ENCODE data around the gene SMC3. TPM values are rescaled to one million over a fixed set of nuclear protein-coding genes. Genes with fewer than 3 reads are reported as not detected.
A peak's percentile ranks its signal among the peaks of the same experiment; 100 is the strongest.

SMC3 gene
- total RNA-seq, 2 experiments from 2014 or later: 76.8 to 83.5 TPM

- intact Hi-C loops (cut with DNase I, micrococcal nuclease): loop anchor here (5.0 to 10.0 kb wide), 6 partner anchors 110 to 1532 kb away; no protein-coding TSS in a partner anchor
- DNase-seq (no peak), ATAC-seq (no peak)
- Mint-ChIP-seq H3K27me3 (no peaks in the 10 kb centered on the region), H3K36me3 (ENCODE audit: low read depth) (no peaks in the 10 kb centered on the region), H3K4me1 (peaks cover 54% of the 10 kb centered on the region), H3K9me3 (ENCODE audit: low read depth) (no peaks in the 10 kb centered on the region), H3K27ac (no peak overlapping the region), H3K4me3 (no peak overlapping the region)
- ChIA-PET CTCF (interaction anchor here (2.0 to 3.6 kb wide), 3 partner anchors 12 to 59 kb away, joined by 7 to 33 read pairs (median 10); no protein-coding TSS in a partner anchor), POLR2A (no interaction called here)
These were observed 45.1 kb downstream of the SMC3 start for GRCh38 chr10:110612629-110613028.

GRCh38 chr10:110613341-110613995, 46.0 kb downstream of the SMC3 start:
- Mint-ChIP-seq H3K27me3 (no peaks in the 10 kb centered on the region), H3K36me3 (ENCODE audit: low read depth) (no peaks in the 10 kb centered on the region), H3K27ac (peak overlapping the region; percentile 29), H3K9me3 (ENCODE audit: low read depth) (no peaks in the 10 kb centered on the region), H3K4me3 (no peak overlapping the region), H3K4me1 (peaks cover 62% of the 10 kb centered on the region)
- intact Hi-C loops (cut with DNase I, micrococcal nuclease): loop anchor here (5.0 to 10.0 kb wide), 6 partner anchors 109 to 1531 kb away; no protein-coding TSS in a partner anchor
- DNase-seq (peak; percentile 68), ATAC-seq (peak; percentile 72)
- ChIA-PET POLR2A (interaction anchor here (0.7 kb wide), 1 partner anchor 115 kb away, joined by 4 read pairs; no protein-coding TSS in a partner anchor), CTCF (interaction anchor here (0.6 to 3.6 kb wide), 6 partner anchors 12 to 307 kb away, joined by 4 to 33 read pairs (median 6); no protein-coding TSS in a partner anchor)

DNA sequence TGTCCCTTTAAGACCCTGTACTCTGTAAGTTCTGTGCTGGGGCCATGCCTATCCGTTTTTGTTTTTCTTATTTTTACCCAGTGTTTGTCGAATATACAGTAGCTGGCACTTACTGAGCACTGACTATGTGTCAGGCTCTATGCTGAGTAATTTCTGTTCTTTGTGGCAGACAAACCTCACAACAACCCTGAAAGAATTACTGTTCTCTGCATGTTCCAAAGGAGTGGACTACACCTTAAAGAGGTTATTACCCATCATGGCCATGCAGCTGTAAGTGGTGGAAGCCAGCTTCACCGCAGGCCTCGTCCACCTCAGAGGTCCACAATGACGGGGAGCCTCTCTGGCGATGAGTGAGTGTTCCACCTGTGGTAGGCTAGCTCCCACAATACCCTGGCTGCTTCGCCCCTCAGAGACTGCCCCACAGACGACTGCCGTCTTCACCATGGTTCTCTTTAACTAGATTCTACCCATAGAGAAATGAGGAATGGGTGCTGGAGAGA, 46.6 kb downstream of the SMC3 start:
- ATAC-seq (peak; percentile 47), DNase-seq (peak; percentile 38)
- Mint-ChIP-seq H3K4me1 (peaks cover 68% of the 10 kb centered on the region), H3K9me3 (ENCODE audit: low read depth) (no peaks in the 10 kb centered on the region), H3K4me3 (no peak overlapping the region), H3K27ac (no peak overlapping the region), H3K36me3 (ENCODE audit: low read depth) (no peaks in the 10 kb centered on the region), H3K27me3 (no peaks in the 10 kb centered on the region)
- intact Hi-C loops (cut with DNase I, micrococcal nuclease): loop anchor here (2.0 to 10.0 kb wide), 7 partner anchors 31 to 1531 kb away; partner anchors contain the start of gene RBM20 (in 1 of the 2)
- POLR2A ChIA-PET: interaction anchor here (0.7 kb wide), 1 partner anchor 116 kb away, joined by 4 read pairs; no protein-coding TSS in a partner anchor
- CTCF ChIA-PET: interaction anchor here (0.6 to 1.7 kb wide), 4 partner anchors 9 to 307 kb away, joined by 3 to 5 read pairs (median 4); no protein-coding TSS in a partner anchor

DNA sequence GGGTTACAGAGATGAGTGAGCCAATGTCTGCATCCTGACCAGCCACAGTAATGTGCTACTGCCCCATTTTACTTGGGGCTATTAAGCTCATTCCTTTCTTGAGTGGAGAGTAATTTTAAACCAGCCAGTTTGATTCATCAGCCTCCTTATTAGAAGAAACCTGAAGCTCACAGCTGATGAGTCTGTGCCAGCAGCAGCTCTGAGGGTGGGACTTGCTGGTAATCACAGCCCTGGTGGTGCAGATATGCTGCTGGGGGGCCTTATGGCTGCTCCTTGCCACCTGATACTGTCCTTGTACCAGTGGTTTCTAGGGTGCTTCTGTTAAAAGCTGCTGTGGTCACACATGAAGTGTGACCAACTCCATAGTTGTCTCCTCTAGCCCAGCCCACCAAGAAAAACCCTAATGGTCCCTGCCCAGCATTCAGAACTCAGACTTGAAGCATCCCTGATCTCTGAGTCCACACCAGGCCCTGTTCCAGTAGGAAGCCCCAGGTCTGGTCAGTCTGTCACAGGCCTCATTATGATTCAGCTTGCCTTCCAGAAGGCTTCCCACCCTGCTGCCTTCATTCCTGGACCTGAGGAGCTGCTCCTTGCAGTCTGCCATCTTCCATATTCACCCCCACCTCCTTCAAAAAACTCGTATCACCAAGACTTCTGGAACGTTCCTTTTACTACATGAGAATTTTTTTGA, 47.7 kb downstream of the SMC3 start:
- no peak for ATAC-seq
- no peaks in the 10 kb centered on the region for H3K9me3 Mint-ChIP-seq (ENCODE audit: low read depth)
- peaks cover 73% of the 10 kb centered on the region for H3K4me1 Mint-ChIP-seq
- no peaks in the 10 kb centered on the region for H3K36me3 Mint-ChIP-seq (ENCODE audit: low read depth)
- ChIA-PET POLR2A (no interaction called here), CTCF (interaction anchor here (0.7 to 1.6 kb wide), 6 partner anchors 10 to 310 kb away, joined by 3 to 4 read pairs (median 3); partner anchors contain the start of gene SMNDC1)
- no peak for DNase-seq
- intact Hi-C loops (cut with DNase I, micrococcal nuclease): loop anchor here (2.0 to 10.0 kb wide), 4 partner anchors 30 to 1530 kb away; partner anchors contain the start of gene RBM20 (in 1 of the 2)
- no peak overlapping the region for H3K4me3 Mint-ChIP-seq
- no peaks in the 10 kb centered on the region for H3K27me3 Mint-ChIP-seq
- no peak overlapping the region for H3K27ac Mint-ChIP-seq

GRCh38 chr10:110616493-110617033, 49.1 kb downstream of the SMC3 start:
- POLR2A ChIA-PET: no interaction called here
- peaks cover 69% of the 10 kb centered on the region for H3K4me1 Mint-ChIP-seq

DNA sequence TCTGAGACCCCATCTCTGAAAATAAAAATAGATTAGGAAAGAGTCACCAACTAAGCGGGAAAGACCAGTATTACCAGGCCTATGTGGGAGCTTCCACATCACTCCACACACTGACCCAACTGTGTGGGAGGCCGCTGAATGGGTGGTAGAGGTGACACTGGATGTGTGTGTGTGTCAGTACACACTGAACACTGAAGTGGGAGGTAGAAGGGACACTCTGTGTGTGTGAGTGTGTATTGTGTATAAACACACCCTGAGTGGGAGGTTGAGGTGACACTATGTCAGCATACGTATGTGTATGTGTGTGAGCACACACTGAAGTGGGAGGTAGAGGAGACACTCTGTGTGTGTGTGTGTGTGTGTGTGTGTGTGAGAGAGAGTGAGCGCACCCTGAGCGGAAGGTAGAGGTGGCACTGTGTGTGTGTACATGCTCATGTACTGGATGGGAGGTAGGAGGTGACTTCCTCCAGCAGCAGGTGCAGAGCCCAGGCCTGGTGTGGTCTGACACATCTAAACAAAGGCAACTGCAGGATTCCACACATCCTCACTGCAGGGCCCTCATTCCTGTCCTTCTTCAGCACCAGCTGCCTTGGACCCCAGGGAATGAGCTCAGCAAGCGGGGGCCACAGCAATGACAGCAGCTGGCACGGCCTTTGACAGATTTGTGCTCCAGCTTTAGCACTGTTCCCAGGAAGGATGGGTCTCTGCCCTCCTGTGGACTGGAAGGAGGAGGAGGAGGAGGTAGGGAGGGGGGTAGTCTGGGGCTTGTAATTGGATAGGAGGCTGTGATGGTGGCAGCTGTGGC, 50.1 kb downstream of the SMC3 start:
- CTCF ChIA-PET: interaction anchor here (0.6 to 4.6 kb wide), 7 partner anchors 24 to 410 kb away, joined by 3 to 29 read pairs (median 3); partner anchors contain the start of gene SMNDC1
- ATAC-seq (peak; percentile 45), DNase-seq (peak; percentile 57)
- intact Hi-C loops (cut with DNase I, micrococcal nuclease): loop anchor here (2.0 to 10.0 kb wide), 4 partner anchors 25 to 1527 kb away; no protein-coding TSS in a partner anchor
- H3K4me1 Mint-ChIP-seq: peaks cover 60% of the 10 kb centered on the region
- H3K27ac Mint-ChIP-seq: peak overlapping the region; percentile 74
- peaks cover 2% of the 10 kb centered on the region for H3K9me3 Mint-ChIP-seq (ENCODE audit: low read depth)
- no peak overlapping the region for H3K4me3 Mint-ChIP-seq
- H3K36me3 Mint-ChIP-seq (ENCODE audit: low read depth): no peaks in the 10 kb centered on the region
- POLR2A ChIA-PET: interaction anchor here (0.5 to 0.6 kb wide), 2 partner anchors 227 to 1100 kb away, joined by 3 to 4 read pairs; no protein-coding TSS in a partner anchor
- no peaks in the 10 kb centered on the region for H3K27me3 Mint-ChIP-seq

More at GRCh38 chr10:110616493-110617033, 49.1 kb downstream of the SMC3 start:
- intact Hi-C loops (cut with DNase I, micrococcal nuclease): loop anchor here (2.0 to 10.0 kb wide), 4 partner anchors 26 to 1528 kb away; no protein-coding TSS in a partner anchor
- H3K27me3 Mint-ChIP-seq: no peaks in the 10 kb centered on the region
- DNase-seq (no peak), ATAC-seq (no peak)
- no peaks in the 10 kb centered on the region for H3K36me3 Mint-ChIP-seq (ENCODE audit: low read depth)
- no peak overlapping the region for H3K27ac Mint-ChIP-seq
- CTCF ChIA-PET: interaction anchor here (0.5 to 4.6 kb wide), 6 partner anchors 11 to 84 kb away, joined by 3 to 29 read pairs (median 4); partner anchors contain the start of gene RBM20
- no peak overlapping the region for H3K4me3 Mint-ChIP-seq
- peaks cover 1% of the 10 kb centered on the region for H3K9me3 Mint-ChIP-seq (ENCODE audit: low read depth)

GRCh38 chr10:110618230-110618610, 50.7 kb downstream of the SMC3 start:
- DNase-seq: peak; percentile 75
- ChIA-PET CTCF (interaction anchor here (0.6 to 4.6 kb wide), 8 partner anchors 8 to 410 kb away, joined by 3 to 29 read pairs (median 3); partner anchors contain the start of gene SMNDC1), POLR2A (interaction anchor here (0.5 kb wide), 1 partner anchor 226 kb away, joined by 4 read pairs; no protein-coding TSS in a partner anchor)
- peak overlapping the region; percentile 74 for H3K27ac Mint-ChIP-seq
- no peaks in the 10 kb centered on the region for H3K27me3 Mint-ChIP-seq
- intact Hi-C loops (cut with DNase I, micrococcal nuclease): loop anchor here (5.0 to 10.0 kb wide), 3 partner anchors 104 to 1527 kb away; no protein-coding TSS in a partner anchor
- no peaks in the 10 kb centered on the region for H3K36me3 Mint-ChIP-seq (ENCODE audit: low read depth)
- peak; percentile 60 for ATAC-seq
- no peak overlapping the region for H3K4me3 Mint-ChIP-seq
- H3K4me1 Mint-ChIP-seq: peaks cover 54% of the 10 kb centered on the region
- peaks cover 2% of the 10 kb centered on the region for H3K9me3 Mint-ChIP-seq (ENCODE audit: low read depth)

DNA sequence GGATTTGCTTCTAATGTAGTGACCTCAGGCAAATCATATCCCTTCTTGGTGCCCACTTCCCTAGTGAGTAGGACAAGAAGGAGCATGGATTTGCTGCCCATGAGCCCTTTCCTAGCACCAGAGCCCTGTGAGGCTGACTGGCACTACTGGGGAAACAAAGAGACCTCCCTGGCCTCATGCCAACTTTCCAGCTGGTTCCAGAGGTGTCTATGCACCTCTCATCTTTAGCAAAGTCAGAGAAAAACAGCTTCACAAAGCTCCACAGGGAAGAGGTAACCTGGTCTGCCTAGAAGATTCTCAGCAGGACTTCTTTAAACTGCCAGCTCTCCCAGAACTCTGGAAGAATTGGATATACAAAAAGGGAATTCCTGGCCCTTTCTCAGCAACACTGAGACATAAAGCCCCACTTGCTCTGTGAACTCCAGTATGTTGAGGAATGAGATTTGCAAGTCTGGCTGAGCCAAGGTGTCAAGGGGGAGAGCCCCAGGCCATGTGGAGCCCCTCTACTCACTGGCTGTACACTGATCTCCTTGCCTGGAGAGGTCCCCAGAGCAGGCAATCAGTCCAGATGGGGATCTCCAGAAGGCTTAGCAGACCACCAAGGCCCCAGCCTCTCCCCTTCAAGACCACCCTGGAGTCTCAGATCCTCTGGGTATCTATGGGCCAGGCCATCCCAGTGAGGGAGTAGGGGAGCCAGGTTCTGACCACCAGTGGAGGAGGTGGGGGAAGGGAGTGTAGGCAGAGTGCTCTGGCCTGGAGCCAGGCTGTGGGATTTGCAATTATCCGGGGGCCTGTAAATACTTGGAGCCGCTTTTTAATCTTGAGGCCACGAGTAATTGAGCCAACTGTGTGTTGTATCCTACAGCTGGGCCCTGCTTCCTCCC, 52.3 kb downstream of the SMC3 start:
- H3K4me3 Mint-ChIP-seq: no peak overlapping the region
- ATAC-seq: no peak
- ChIA-PET CTCF (interaction anchor here (1.6 to 4.6 kb wide), 4 partner anchors 9 to 53 kb away, joined by 3 to 29 read pairs (median 10); no protein-coding TSS in a partner anchor), POLR2A (no interaction called here)
- no peak for DNase-seq
- H3K36me3 Mint-ChIP-seq (ENCODE audit: low read depth): no peaks in the 10 kb centered on the region
- H3K27me3 Mint-ChIP-seq: no peaks in the 10 kb centered on the region
- peaks cover 4% of the 10 kb centered on the region for H3K9me3 Mint-ChIP-seq (ENCODE audit: low read depth)
- no peak overlapping the region for H3K27ac Mint-ChIP-seq
- peaks cover 39% of the 10 kb centered on the region for H3K4me1 Mint-ChIP-seq
- intact Hi-C loops (cut with DNase I, micrococcal nuclease): loop anchor here (5.0 to 10.0 kb wide), 3 partner anchors 103 to 1525 kb away; no protein-coding TSS in a partner anchor

GRCh38 chr10:110620398-110620719, 52.9 kb downstream of the SMC3 start:
- Mint-ChIP-seq H3K36me3 (ENCODE audit: low read depth) (no peaks in the 10 kb centered on the region), H3K9me3 (ENCODE audit: low read depth) (peaks cover 4% of the 10 kb centered on the region), H3K27ac (no peak overlapping the region), H3K27me3 (peaks cover 2% of the 10 kb centered on the region), H3K4me1 (peaks cover 35% of the 10 kb centered on the region), H3K4me3 (no peak overlapping the region)
- ChIA-PET POLR2A (no interaction called here), CTCF (interaction anchor here (0.8 to 4.6 kb wide), 5 partner anchors 10 to 52 kb away, joined by 3 to 29 read pairs (median 7); no protein-coding TSS in a partner anchor)
- ATAC-seq: no peak
- DNase-seq: no peak
- intact Hi-C loops (cut with DNase I, micrococcal nuclease): no loop called here

All from activated CD4-positive, alpha-beta T cell treated with anti-CD3 and anti-CD28 coated beads for 36 hours (primary cell).